Measurements from ENCODE around the gene TRABD2A.

DNA sequence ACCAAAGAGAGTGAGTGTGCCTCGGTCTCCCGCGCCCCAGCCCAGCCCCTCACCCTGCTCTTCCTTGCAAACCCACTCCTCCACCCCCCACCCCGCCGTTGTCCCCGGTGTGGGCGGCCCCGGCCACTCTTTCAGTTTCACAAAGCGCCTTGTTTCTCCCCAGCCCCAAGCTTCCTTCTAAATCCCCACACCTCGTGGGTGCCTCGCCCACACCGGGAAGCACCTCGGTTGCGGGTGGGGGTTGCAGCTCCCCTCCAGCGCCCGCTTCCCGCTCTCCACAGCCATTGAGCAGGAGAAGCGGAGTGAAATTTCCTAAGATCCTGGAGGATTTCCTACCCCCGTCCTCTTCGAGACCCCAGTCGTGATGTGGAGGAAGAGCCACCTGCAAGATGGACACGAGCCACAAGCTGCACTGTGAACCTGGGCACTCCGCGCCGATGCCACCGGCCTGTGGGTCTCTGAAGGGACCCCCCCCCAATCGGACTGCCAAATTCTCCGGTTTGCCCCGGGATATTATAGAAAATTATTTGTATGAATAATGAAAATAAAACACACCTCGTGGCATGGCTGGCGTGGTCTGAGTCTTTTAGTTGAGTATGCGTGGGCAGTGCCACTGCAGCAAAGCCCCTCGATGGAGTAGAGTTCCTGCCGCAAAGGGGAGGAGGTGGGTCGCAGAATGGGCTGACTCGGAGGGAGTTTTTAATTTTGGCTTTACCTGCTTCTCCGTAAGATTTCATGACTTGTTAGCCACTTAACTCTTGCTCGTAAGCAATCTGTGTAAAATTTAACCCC is 25.4 kb upstream of the TRABD2A start:
- TF ChIP-seq, protein P1, sequence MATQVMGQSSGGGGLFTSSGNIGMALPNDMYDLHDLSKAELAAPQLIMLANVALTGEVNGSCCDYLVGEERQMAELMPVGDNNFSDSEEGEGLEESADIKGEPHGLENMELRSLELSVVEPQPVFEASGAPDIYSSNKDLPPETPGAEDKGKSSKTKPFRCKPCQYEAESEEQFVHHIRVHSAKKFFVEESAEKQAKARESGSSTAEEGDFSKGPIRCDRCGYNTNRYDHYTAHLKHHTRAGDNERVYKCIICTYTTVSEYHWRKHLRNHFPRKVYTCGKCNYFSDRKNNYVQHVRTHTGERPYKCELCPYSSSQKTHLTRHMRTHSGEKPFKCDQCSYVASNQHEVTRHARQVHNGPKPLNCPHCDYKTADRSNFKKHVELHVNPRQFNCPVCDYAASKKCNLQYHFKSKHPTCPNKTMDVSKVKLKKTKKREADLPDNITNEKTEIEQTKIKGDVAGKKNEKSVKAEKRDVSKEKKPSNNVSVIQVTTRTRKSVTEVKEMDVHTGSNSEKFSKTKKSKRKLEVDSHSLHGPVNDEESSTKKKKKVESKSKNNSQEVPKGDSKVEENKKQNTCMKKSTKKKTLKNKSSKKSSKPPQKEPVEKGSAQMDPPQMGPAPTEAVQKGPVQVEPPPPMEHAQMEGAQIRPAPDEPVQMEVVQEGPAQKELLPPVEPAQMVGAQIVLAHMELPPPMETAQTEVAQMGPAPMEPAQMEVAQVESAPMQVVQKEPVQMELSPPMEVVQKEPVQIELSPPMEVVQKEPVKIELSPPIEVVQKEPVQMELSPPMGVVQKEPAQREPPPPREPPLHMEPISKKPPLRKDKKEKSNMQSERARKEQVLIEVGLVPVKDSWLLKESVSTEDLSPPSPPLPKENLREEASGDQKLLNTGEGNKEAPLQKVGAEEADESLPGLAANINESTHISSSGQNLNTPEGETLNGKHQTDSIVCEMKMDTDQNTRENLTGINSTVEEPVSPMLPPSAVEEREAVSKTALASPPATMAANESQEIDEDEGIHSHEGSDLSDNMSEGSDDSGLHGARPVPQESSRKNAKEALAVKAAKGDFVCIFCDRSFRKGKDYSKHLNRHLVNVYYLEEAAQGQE (IDR thresholded peaks at IDR 0.05; ENCODE audit: borderline replicate concordance) = no peak
- TF ChIP-seq, protein P1 (CRISPR knock-in tag; IDR thresholded peaks at IDR 0.05; ENCODE audit: low read depth) = no peak
- TF ChIP-seq, protein P2, sequence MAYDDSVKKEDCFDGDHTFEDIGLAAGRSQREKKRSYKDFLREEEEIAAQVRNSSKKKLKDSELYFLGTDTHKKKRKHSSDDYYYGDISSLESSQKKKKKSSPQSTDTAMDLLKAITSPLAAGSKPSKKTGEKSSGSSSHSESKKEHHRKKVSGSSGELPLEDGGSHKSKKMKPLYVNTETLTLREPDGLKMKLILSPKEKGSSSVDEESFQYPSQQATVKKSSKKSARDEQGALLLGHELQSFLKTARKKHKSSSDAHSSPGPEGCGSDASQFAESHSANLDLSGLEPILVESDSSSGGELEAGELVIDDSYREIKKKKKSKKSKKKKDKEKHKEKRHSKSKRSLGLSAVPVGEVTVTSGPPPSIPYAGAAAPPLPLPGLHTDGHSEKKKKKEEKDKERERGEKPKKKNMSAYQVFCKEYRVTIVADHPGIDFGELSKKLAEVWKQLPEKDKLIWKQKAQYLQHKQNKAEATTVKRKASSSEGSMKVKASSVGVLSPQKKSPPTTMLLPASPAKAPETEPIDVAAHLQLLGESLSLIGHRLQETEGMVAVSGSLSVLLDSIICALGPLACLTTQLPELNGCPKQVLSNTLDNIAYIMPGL (CRISPR knock-in tag; IDR thresholded peaks at IDR 0.05) = no peak
- TF ChIP-seq, protein P3, sequence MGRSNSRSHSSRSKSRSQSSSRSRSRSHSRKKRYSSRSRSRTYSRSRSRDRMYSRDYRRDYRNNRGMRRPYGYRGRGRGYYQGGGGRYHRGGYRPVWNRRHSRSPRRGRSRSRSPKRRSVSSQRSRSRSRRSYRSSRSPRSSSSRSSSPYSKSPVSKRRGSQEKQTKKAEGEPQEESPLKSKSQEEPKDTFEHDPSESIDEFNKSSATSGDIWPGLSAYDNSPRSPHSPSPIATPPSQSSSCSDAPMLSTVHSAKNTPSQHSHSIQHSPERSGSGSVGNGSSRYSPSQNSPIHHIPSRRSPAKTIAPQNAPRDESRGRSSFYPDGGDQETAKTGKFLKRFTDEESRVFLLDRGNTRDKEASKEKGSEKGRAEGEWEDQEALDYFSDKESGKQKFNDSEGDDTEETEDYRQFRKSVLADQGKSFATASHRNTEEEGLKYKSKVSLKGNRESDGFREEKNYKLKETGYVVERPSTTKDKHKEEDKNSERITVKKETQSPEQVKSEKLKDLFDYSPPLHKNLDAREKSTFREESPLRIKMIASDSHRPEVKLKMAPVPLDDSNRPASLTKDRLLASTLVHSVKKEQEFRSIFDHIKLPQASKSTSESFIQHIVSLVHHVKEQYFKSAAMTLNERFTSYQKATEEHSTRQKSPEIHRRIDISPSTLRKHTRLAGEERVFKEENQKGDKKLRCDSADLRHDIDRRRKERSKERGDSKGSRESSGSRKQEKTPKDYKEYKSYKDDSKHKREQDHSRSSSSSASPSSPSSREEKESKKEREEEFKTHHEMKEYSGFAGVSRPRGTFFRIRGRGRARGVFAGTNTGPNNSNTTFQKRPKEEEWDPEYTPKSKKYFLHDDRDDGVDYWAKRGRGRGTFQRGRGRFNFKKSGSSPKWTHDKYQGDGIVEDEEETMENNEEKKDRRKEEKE (IDR thresholded peaks at IDR 0.05; ENCODE audit: borderline replicate concordance in 1 of 2, control insufficient read depth in 1 of 2, low read depth in 2 of 2, low read length in 1 of 2) = no peak
- TF ChIP-seq POLR2AphosphoS5 (IDR thresholded peaks at IDR 0.05; ENCODE audit: control insufficient read depth, insufficient read depth, low read depth, low read length) = no peak
